IPS-20b (cell line): Measurements from ENCODE around the gene TP63.

ENCODE experiments used
- H3K27ac ChIP-seq: one replicate; pipeline ENCODE4 v1.5.1; 2013; ENCODE audit warnings: low read length
- H3K27me3 ChIP-seq: 2 replicates; pipeline ENCODE4 v1.6.1; 2013; ENCODE audit warnings: mild to moderate bottlenecking, low read length, inconsistent platforms; ENCODE audit not compliant: insufficient read depth
- H3K36me3 ChIP-seq: 2 replicates; pipeline ENCODE4 v1.6.1; 2013; ENCODE audit warnings: low read depth, mild to moderate bottlenecking, inconsistent platforms, low read length, moderate library complexity; ENCODE audit not compliant: insufficient read depth
- H3K4me1 ChIP-seq: 2 replicates; pipeline ENCODE4 v1.6.1; 2013; ENCODE audit warnings: mild to moderate bottlenecking, control low read depth, inconsistent platforms, low read length, moderate library complexity; ENCODE audit not compliant: insufficient read depth
- H3K4me3 ChIP-seq: 2 replicates; pipeline ENCODE4 v1.5.1; 2013; ENCODE audit warnings: mild to moderate bottlenecking, low read length, inconsistent platforms
- H3K9ac ChIP-seq: 2 replicates; pipeline ENCODE4 v1.6.1; 2013; ENCODE audit warnings: low read depth, mild to moderate bottlenecking, inconsistent platforms, low read length, moderate library complexity
- H3K9me3 ChIP-seq: 2 replicates; pipeline ENCODE4 v1.6.1; 2013; ENCODE audit warnings: mild to moderate bottlenecking, low read depth, low read length, inconsistent platforms; ENCODE audit not compliant: insufficient read depth

The TP63 gene

GRCh38 chr3:189766416-189766815 lies 135.2 kb downstream of the TP63 start:
- H3K9ac ChIP-seq = no peak overlapping the region; the same call in 1 of the 2 replicates
- no peaks in the 10 kb centered on the region for H3K36me3 ChIP-seq
- no peak overlapping the region for H3K4me3 ChIP-seq
- H3K4me1 ChIP-seq = peaks cover 5% of the 10 kb centered on the region; the same call in 1 of the 2 replicates
- H3K9me3 ChIP-seq = no peaks in the 10 kb centered on the region
- H3K27ac ChIP-seq = no peak overlapping the region
- peaks cover under 1% of the 10 kb centered on the region for H3K27me3 ChIP-seq

DNA sequence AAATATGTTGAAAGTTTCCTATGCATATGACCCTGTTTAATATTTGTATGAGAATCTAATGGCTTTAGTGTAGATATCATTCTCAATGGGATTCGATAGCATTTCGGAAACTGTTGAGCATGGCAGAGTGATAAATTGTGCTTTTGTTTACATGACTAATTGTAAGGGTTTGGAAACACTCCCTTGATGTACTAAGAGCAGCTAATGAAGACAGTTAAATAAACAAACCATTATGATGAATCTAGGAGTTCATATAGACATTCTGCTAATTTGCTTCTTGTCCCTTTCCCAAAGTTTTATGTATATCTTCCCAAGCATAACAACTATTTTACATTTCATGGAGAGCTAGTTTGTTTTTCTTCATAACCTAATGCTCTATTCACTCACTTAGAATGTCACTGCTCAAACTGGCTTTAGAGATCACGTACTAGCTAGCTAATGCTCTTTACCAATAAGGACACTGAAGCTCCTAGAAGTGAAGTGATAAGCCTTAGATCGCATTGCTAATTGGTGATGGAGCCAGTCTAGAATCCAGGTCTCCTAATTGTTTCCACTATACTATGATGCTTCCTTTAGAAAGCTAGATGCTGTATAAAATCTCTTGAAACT lies 140.8 kb downstream of the TP63 start:
- Histone ChIP-seq H3K27me3 (peaks cover 56% of the 10 kb centered on the region), H3K4me1 (no peaks in the 10 kb centered on the region), H3K9me3 (no peaks in the 10 kb centered on the region), H3K36me3 (no peaks in the 10 kb centered on the region), H3K9ac (no peak overlapping the region), H3K4me3 (no peak overlapping the region), H3K27ac (no peak overlapping the region)

GRCh38 chr3:189772584-189772983 lies 141.4 kb downstream of the TP63 start:
- H3K27me3 ChIP-seq = peaks cover 62% of the 10 kb centered on the region
- no peaks in the 10 kb centered on the region for H3K4me1 ChIP-seq
- no peaks in the 10 kb centered on the region for H3K36me3 ChIP-seq
- no peak overlapping the region for H3K4me3 ChIP-seq
- no peak overlapping the region for H3K9ac ChIP-seq
- no peak overlapping the region for H3K27ac ChIP-seq
- no peaks in the 10 kb centered on the region for H3K9me3 ChIP-seq

DNA sequence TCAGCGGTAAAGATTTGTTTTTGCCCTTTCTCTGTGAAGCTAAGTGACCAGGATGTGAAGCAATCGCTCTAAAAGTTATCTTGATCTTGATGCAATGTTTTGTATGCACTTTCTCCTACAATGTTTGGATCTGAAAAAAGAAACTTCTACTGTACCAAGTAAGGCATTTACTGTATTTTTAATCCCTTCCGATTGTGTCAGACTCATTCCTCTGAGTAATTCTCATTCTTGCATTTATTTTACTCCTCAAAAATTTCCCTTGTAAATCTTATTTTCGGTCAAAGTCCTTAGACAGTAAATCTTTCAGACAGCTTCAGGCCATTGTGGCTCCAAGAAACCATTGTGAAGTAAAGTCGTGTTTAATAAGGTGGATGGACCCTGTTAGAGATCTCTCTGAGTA lies 141.9 kb downstream of the TP63 start:
- H3K4me3 ChIP-seq = no peak overlapping the region
- H3K27me3 ChIP-seq = peaks cover 67% of the 10 kb centered on the region
- H3K36me3 ChIP-seq = no peaks in the 10 kb centered on the region
- H3K27ac ChIP-seq = no peak overlapping the region
- no peaks in the 10 kb centered on the region for H3K4me1 ChIP-seq
- H3K9ac ChIP-seq = no peak overlapping the region
- no peaks in the 10 kb centered on the region for H3K9me3 ChIP-seq

DNA sequence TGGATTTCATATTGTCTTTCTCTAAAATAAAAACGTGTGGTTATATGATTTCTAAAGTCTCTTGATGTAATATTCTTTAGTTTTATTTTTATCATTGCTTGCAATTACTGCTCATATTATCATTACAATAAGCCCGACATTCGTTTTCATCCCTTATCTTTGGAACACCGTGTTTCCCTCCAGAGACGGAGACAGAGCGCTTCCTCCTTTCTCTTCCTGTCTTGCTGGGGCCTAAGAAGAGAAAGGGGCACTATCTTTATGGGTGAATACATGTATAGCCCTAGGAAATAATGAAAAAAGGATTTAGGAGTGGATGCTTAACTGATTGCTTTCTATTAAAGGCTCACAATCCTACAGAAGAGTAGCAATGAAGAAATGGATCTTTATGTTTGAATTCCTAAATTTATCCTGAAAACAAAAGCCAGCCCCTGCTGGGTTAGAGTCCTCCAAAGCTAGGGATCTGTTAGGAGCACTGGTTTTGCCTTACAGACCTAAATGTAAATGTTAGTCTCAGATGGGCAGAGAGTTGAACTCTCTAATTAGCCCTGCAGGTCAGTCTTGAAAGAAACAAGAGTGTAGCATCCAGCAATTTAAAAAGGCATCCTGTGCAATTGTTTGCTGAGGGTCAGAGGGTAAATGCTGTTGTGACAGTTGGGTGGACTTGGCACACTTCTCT lies 145.1 kb downstream of the TP63 start:
- Histone ChIP-seq H3K9ac (no peak overlapping the region), H3K9me3 (no peaks in the 10 kb centered on the region), H3K4me3 (no peak overlapping the region), H3K36me3 (no peaks in the 10 kb centered on the region), H3K4me1 (no peaks in the 10 kb centered on the region), H3K27me3 (peaks cover 100% of the 10 kb centered on the region), H3K27ac (no peak overlapping the region)

DNA sequence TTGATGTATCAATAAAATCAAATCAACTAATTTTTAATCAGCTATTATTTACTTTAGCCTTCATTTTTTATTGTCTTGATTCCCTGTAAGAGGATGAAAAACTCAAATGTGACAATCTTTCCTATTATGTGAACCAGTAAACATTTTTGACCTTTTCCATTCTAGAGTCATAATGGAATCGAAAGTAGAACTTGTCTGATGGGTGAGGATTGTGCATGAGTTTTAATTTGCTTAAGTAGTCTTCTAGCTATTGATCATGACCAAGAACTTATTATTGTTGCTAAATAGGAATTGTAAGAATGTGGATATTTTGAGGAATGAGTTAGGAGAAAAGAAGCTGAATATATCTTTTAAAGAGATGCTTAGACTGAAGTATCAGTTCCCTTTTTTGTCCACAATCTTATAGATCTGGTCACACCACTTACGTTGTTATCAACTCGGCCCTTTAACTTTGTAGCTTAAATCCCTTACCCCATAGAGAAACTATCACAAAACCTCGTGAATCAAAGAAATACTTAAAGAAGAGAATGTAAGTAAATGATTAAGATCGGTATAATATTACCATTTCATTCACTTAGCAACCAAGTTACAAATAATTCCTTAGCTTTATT lies 147.3 kb downstream of the TP63 start:
- Histone ChIP-seq H3K4me1 (no peaks in the 10 kb centered on the region), H3K36me3 (no peaks in the 10 kb centered on the region), H3K9ac (no peak overlapping the region), H3K4me3 (no peak overlapping the region), H3K9me3 (no peaks in the 10 kb centered on the region), H3K27me3 (peaks cover 89% of the 10 kb centered on the region), H3K27ac (no peak overlapping the region)

GRCh38 chr3:189779166-189779565 lies 148.0 kb downstream of the TP63 start:
- Histone ChIP-seq H3K9me3 (no peaks in the 10 kb centered on the region), H3K4me3 (no peak overlapping the region), H3K36me3 (no peaks in the 10 kb centered on the region), H3K27ac (no peak overlapping the region), H3K9ac (no peak overlapping the region), H3K27me3 (peaks cover 82% of the 10 kb centered on the region), H3K4me1 (no peaks in the 10 kb centered on the region)

DNA sequence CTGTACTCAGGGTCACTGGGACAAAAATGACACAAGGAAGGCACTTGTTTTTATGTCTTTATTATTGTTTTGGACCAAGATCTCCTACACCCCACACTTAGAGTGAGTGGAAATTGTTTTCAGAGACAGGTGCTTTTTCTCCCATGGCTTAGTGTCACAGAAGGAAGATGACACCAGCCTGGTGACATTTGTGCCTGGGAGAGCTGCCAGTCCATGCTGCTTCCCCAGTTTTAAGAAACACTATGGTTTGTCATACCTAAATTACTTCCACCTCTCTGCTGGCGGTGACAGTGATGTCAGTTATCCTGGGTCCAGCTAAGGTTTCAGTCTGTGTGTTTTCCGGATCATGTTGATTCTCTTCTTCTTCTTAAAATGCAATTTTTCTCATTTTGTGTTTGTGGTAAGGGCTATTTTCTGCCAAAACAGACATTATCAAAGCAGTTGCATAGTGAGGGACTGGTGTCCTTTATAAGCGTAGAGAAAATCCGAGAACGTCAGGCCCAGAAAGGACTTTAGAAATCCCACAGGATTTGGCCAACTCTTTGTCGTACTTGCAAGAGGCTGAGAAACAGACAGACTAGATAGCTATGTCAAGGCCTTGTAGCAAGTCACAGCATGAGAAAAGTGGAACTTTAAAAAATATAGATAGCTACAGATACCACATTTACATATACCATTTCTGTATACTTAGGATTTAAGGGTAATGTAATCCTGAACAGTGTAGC lies 149.5 kb downstream of the TP63 start:
- Histone ChIP-seq H3K27me3 (peaks cover 72% of the 10 kb centered on the region), H3K9ac (no peak overlapping the region), H3K9me3 (no peaks in the 10 kb centered on the region), H3K27ac (no peak overlapping the region), H3K4me3 (no peak overlapping the region), H3K36me3 (no peaks in the 10 kb centered on the region), H3K4me1 (no peaks in the 10 kb centered on the region)

DNA sequence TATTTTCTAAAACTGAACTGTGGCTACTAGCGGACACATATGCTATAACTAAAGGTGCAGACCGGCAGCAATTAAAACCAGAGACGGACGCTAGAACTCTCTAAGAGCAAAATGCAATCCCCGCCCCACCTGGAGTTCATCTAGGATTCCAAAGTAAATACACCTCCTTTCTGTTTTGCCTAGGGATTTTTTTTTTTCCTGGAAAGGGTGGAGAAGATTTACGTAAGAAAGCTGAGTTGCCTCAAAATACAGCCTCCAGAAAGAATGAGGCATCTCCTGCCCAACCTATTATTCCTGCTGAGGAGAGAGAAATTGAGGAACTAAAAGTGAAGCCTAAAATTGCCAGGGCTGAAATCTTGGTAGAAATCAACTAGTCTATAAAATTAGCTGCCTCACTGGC lies 150.2 kb downstream of the TP63 start:
- H3K27me3 ChIP-seq = peaks cover 65% of the 10 kb centered on the region
- H3K9me3 ChIP-seq = no peaks in the 10 kb centered on the region
- no peak overlapping the region for H3K27ac ChIP-seq
- no peak overlapping the region for H3K9ac ChIP-seq
- H3K4me3 ChIP-seq = no peak overlapping the region
- no peaks in the 10 kb centered on the region for H3K4me1 ChIP-seq
- no peaks in the 10 kb centered on the region for H3K36me3 ChIP-seq

- no peaks in the 10 kb centered on the region for H3K9me3 ChIP-seq
- H3K27me3 ChIP-seq = peaks cover 18% of the 10 kb centered on the region
- H3K4me1 ChIP-seq = no peaks in the 10 kb centered on the region
- no peak overlapping the region for H3K4me3 ChIP-seq
- H3K27ac ChIP-seq = no peak overlapping the region
- no peaks in the 10 kb centered on the region for H3K36me3 ChIP-seq
- H3K9ac ChIP-seq = no peak overlapping the region
Observed at GRCh38 chr3:189786479-189787064, 155.4 kb downstream of the TP63 start.

DNA sequence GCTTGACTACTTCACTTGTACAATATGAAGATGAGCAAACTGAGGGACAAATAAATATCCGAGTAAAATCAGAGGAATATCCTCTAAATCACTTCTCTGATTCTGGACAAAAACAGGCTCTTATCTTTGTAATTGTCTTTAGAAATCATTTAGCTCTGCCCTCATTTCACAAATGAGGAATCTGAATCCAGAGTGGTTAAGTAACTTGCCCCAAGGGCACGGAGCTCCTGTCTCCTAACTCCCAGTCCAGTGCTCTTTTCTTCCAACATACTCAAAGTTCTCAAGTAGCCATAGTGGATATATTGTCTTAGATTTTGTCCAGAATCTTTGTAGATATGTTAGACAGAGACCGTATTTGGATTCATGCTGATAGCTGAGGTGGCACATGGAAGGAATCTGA lies 156.0 kb downstream of the TP63 start:
- Histone ChIP-seq H3K9ac (no peak overlapping the region), H3K27me3 (peaks cover 14% of the 10 kb centered on the region), H3K36me3 (no peaks in the 10 kb centered on the region), H3K4me3 (no peak overlapping the region), H3K27ac (no peak overlapping the region), H3K9me3 (no peaks in the 10 kb centered on the region), H3K4me1 (no peaks in the 10 kb centered on the region)
